Measurements from ENCODE around the gene PGAP6. TPM values are rescaled to one million over a fixed set of nuclear protein-coding genes. Genes with fewer than 3 reads are reported as not detected.
A peak's percentile ranks its signal among the peaks of the same experiment; 100 is the strongest.

The PGAP6 gene
- total and polyA plus RNA-seq, 12 donors: 18.2 to 66.7 (median 42.3) TPM

- intact Hi-C loops (cut with DNase I): no loop called here
- TF ChIP-seq POLR2A (IDR thresholded peaks at IDR 0.05) (no peak), CTCF (IDR thresholded peaks at IDR 0.05) (no peak)
- Histone ChIP-seq H3K9me3 (replicated peaks in 1 of 3) (no peaks in the 10 kb centered on the region), H3K27ac (peak overlapping the region; percentile 29 to 88 (median 35)), H3K4me3 (peak overlapping the region in 2 of 4 donors; percentile 92 to 96), H3K27me3 (no peaks in the 10 kb centered on the region), H3K4me1 (replicated peaks in 1 of 2) (peaks cover 26 to 41% of the 10 kb centered on the region in 2 donors), H3K36me3 (replicated peaks in 1 of 2) (no peaks in the 10 kb centered on the region)
- 10 to 29% (median 22%) methylated on average over 26 to 33 of the region's 33 CpGs for WGBS, 4 donors
- DNase-seq: peak in 6 of 7 donors; percentile 56 to 82 (median 66)
Measured at GRCh38 chr16:383326-384051, 1.7 kb upstream of the PGAP6 start.

- Histone ChIP-seq H3K9me3 (replicated peaks in 1 of 3) (no peaks in the 10 kb centered on the region), H3K27me3 (no peaks in the 10 kb centered on the region), H3K27ac (peak overlapping the region in 2 of 5 donors; percentile 26 to 86), H3K36me3 (replicated peaks in 1 of 2) (peaks cover 0 to 13% of the 10 kb centered on the region in 2 donors), H3K4me3 (peak overlapping the region in 3 of 4 donors; percentile 18 to 92 (median 91)), H3K4me1 (replicated peaks in 1 of 2) (peaks cover 15 to 36% of the 10 kb centered on the region in 2 donors)
- TF ChIP-seq CTCF (IDR thresholded peaks at IDR 0.05): no peak
- TF ChIP-seq POLR2A (IDR thresholded peaks at IDR 0.05): no peak
- WGBS, 4 donors: 0 to 1% (median 0%) methylated on average over 5 to 73 of the region's 73 CpGs
- intact Hi-C loops (cut with DNase I): no loop called here
- DNase-seq: peak in 2 of 7 donors; percentile 54 to 56
Measured at GRCh38 chr16:381012-381788, 578 bp downstream of the PGAP6 start.

GRCh38 chr16:380762-381011 lies 1.1 kb downstream of the PGAP6 start:
- 0 to 12% (median 10%) methylated on average over 5 to 12 of the region's 12 CpGs for WGBS, 4 donors
- no peaks in the 10 kb centered on the region for H3K9me3 ChIP-seq (replicated peaks in 1 of 3)
- peak in 1 of 7 donors; percentile 46 for DNase-seq
- H3K4me3 ChIP-seq: peak overlapping the region in 2 of 4 donors; percentile 91 to 92
- TF ChIP-seq CTCF (IDR thresholded peaks at IDR 0.05) (no peak), POLR2A (IDR thresholded peaks at IDR 0.05) (no peak)
- peaks cover 15 to 36% of the 10 kb centered on the region in 2 donors for H3K4me1 ChIP-seq (replicated peaks in 1 of 2)
- intact Hi-C loops (cut with DNase I): no loop called here
- no peaks in the 10 kb centered on the region for H3K27me3 ChIP-seq
- peaks cover 0 to 18% of the 10 kb centered on the region in 2 donors for H3K36me3 ChIP-seq (replicated peaks in 1 of 2)
- no peak overlapping the region for H3K27ac ChIP-seq

- no peaks in the 10 kb centered on the region for H3K27me3 ChIP-seq
- WGBS, 4 donors: 77 to 91% (median 83%) methylated on average over 17 to 27 of the region's 27 CpGs
- DNase-seq: peak in 1 of 7 donors; percentile 7
- peak overlapping the region in 2 of 4 donors; percentile 91 to 92 for H3K4me3 ChIP-seq
- H3K4me1 ChIP-seq (replicated peaks in 1 of 2): peaks cover 15 to 36% of the 10 kb centered on the region in 2 donors
- no peaks in the 10 kb centered on the region for H3K9me3 ChIP-seq (replicated peaks in 1 of 3)
- peaks cover 0 to 21% of the 10 kb centered on the region in 2 donors for H3K36me3 ChIP-seq (replicated peaks in 1 of 2)
- no peak overlapping the region for H3K27ac ChIP-seq
- intact Hi-C loops (cut with DNase I): no loop called here
- TF ChIP-seq CTCF (IDR thresholded peaks at IDR 0.05) (no peak), POLR2A (IDR thresholded peaks at IDR 0.05) (no peak)
Measured at GRCh38 chr16:379961-380761, 1.6 kb downstream of the PGAP6 start.

All from adrenal gland (tissue), 12 donors.